Lower lobe of right lung (tissue), 2 donors: Measurements from ENCODE around the gene CHST7. TPM values are rescaled to one million over a fixed set of nuclear protein-coding genes. Genes with fewer than 3 reads are reported as not detected.

Source experiments
- ATAC-seq, 2 donors: fragments of 200-7000 bp; cut with Tn5 transposase; one replicate each; pipeline ENCODE4 v1.9.1; 2020 to 2022; ENCODE audit warnings: mild to moderate bottlenecking in 2 of 2, moderate library complexity in 2 of 2
- DNase-seq: peaks from one replicate; pipeline ENCODE4 v3.0.0-alpha.2; 2020
- H3K27ac ChIP-seq: fragments of 200-600 bp; one replicate; pipeline ENCODE4 v1.8.0; 2022
- H3K27me3 ChIP-seq: fragments of 200-600 bp; one replicate; pipeline ENCODE4 v1.8.0; 2022; ENCODE audit warnings: low read depth
- H3K36me3 ChIP-seq: fragments of 200-600 bp; one replicate; pipeline ENCODE4 v1.8.0; 2022; ENCODE audit warnings: mild to moderate bottlenecking
- H3K4me1 ChIP-seq: fragments of 200-600 bp; one replicate; pipeline ENCODE4 v1.8.0; 2022
- H3K4me3 ChIP-seq: fragments of 200-600 bp; one replicate; pipeline ENCODE4 v1.8.0; 2022; ENCODE audit warnings: mild to moderate bottlenecking
- H3K9me3 ChIP-seq: fragments of 200-600 bp; one replicate; pipeline ENCODE4 v1.8.0; 2022
- intact Hi-C: fragments of 100-400 bp; cut with DNase I; formaldehyde crosslinking; loops from one replicate; pipeline ENCODE4 v1.11.0; 2022
- total RNA-seq: library from RNA; stranded (reverse); fragmentation: NEBNext Ultra II Directional; extraction: Animal tissue kit (Norgen Biotek cat#: 25700); gene quantifications from one replicate; pipeline ENCODE4 v1.2.1, GENCODE V29; 2021
- TF ChIP-seq, protein P1 (sequence below): fragments of 200-600 bp; IDR thresholded peaks from one replicate; pipeline ENCODE4 v1.8.0; 2022; ENCODE audit warnings: antibody characterized with exemption, mild to moderate bottlenecking
- donor health status: DM: no; HTN: yes; CAD: no; lungs with severe emphysema.

The CHST7 gene
- total RNA-seq, 1 donor from 2014 or later = 7.4 TPM

DNA sequence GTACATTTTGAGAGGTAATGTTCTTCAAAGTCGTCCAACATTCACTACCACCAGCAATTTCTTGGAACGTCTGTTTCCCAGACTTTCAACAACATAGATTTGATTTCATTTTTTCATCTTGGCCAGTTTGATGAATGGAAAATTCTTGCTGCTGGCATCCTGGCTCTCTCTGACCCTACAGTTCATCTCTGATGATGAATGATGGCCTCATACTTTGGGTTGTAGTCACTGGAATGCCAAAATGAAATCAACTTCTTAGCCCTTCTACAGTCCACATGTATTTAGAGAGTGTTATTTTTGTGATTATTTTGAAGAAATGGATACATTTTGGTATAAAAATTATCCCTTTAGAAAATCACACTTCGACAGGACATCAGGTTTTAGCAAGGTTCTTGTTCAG, 8.8 kb downstream of the CHST7 start:
- intact Hi-C loops = no loop called here
- Histone ChIP-seq H3K9me3 (no peaks in the 10 kb centered on the region), H3K27me3 (no peaks in the 10 kb centered on the region), H3K36me3 (no peaks in the 10 kb centered on the region), H3K27ac (peak overlapping the region; percentile 24), H3K4me3 (no peak overlapping the region), H3K4me1 (peaks cover 7% of the 10 kb centered on the region)
- TF ChIP-seq, protein P1, sequence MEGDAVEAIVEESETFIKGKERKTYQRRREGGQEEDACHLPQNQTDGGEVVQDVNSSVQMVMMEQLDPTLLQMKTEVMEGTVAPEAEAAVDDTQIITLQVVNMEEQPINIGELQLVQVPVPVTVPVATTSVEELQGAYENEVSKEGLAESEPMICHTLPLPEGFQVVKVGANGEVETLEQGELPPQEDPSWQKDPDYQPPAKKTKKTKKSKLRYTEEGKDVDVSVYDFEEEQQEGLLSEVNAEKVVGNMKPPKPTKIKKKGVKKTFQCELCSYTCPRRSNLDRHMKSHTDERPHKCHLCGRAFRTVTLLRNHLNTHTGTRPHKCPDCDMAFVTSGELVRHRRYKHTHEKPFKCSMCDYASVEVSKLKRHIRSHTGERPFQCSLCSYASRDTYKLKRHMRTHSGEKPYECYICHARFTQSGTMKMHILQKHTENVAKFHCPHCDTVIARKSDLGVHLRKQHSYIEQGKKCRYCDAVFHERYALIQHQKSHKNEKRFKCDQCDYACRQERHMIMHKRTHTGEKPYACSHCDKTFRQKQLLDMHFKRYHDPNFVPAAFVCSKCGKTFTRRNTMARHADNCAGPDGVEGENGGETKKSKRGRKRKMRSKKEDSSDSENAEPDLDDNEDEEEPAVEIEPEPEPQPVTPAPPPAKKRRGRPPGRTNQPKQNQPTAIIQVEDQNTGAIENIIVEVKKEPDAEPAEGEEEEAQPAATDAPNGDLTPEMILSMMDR = no peak
- DNase-seq (no peak), ATAC-seq (no peak)

DNA sequence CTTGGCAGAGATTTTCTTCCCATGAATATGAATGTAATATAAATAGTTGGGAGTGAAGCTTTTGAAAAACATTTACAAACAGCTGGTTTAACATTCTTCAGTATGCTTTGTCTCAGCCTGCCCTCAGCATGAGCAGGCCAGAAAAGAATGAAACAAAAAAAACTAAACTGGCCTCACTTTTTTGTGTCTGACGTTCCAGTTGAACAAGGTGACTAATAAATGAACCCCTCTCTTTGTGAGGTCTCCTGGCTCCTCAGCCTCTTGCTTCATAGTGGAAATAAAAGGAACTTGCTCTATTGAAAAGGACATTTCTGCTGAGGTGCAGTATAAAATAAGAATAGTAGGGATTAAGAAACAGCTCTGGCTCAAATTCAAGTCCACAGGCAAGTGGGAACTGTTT, 9.4 kb downstream of the CHST7 start:
- DNase-seq = no peak
- peak overlapping the region; percentile 24 for H3K27ac ChIP-seq

DNA sequence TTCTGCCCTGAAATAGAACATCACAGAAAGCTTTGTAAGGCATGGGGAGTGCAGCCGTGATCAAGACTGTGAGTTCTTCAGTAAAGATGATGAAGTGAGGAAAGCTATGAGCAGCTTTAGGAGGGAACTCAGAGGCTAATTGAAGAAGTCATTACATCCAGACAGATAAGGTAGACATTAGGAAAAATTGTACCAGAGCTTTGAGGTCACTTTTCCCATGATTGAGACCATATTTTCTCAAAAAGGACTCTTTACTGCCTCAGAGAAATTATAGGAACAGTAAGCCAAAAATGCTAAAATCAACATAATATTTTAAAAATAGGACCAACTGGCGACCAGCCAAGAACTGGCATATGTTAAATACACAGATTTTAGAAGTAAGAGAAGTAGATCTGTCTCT, 11.2 kb downstream of the CHST7 start:
- H3K4me1 ChIP-seq = peaks cover 31% of the 10 kb centered on the region
- no peak for DNase-seq
- intact Hi-C loops = no loop called here
- TF ChIP-seq, protein P1 = no peak
- no peaks in the 10 kb centered on the region for H3K36me3 ChIP-seq
- no peak overlapping the region for H3K27ac ChIP-seq
- no peak for ATAC-seq
- no peaks in the 10 kb centered on the region for H3K27me3 ChIP-seq
- H3K4me3 ChIP-seq = no peak overlapping the region
- no peaks in the 10 kb centered on the region for H3K9me3 ChIP-seq

More for the DNA sequence above, 9.4 kb downstream of the CHST7 start:
- TF ChIP-seq, protein P1 = no peak
- ATAC-seq = no peak
- Histone ChIP-seq H3K4me3 (no peak overlapping the region), H3K36me3 (no peaks in the 10 kb centered on the region), H3K9me3 (no peaks in the 10 kb centered on the region), H3K27me3 (no peaks in the 10 kb centered on the region), H3K4me1 (peaks cover 13% of the 10 kb centered on the region)
- intact Hi-C loops = no loop called here

DNA sequence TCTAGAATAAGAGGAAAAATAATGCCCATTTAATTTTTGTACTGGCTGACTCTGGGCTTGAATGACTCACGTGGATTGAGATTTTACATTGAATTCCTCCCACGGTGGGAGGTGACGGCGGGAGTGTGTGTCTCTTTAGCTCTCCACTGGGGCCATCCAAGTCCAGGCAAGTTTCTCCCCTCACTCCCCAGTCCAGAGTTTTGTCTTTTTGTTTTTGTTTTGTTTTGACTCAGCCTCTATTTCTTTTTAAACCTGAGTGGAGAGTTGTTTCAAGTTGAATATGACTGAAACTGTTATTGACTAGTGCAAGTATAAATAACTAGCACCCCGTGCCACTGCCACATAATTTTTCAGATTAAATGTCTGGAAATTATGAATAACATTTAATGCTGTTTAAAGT, 13.6 kb downstream of the CHST7 start:
- Histone ChIP-seq H3K27me3 (no peaks in the 10 kb centered on the region), H3K4me1 (peaks cover 32% of the 10 kb centered on the region), H3K4me3 (no peak overlapping the region), H3K27ac (no peak overlapping the region), H3K36me3 (no peaks in the 10 kb centered on the region), H3K9me3 (no peaks in the 10 kb centered on the region)
- intact Hi-C loops = no loop called here
- TF ChIP-seq, protein P1 = no peak
- DNase-seq = no peak
- ATAC-seq = no peak

DNA sequence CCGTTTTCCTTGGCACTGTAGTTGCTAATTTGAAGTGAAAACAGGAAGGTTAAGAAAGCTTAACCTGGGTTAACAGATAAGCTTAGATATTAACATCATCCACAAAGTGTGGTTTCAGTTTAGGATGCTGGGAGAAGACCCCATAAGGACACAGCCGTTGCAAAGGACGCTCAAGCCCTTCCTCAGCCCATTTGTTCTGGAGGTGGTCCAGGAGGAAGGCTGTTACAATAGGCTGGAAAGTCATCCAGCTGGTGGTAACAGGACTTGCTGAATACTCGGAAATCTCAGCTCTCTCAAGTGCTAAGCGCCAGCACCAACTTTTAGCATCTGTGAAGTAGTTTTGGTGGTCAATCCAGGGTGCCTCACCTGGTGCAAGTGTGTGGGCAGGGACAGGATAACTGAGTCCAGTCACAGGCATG, 14.2 kb downstream of the CHST7 start:
- TF ChIP-seq, protein P1 = no peak
- Histone ChIP-seq H3K4me1 (peaks cover 26% of the 10 kb centered on the region), H3K4me3 (no peak overlapping the region), H3K27me3 (no peaks in the 10 kb centered on the region), H3K27ac (peak overlapping the region; percentile 31), H3K36me3 (no peaks in the 10 kb centered on the region), H3K9me3 (no peaks in the 10 kb centered on the region)
- peak in 1 of 2 donors; percentile 35 for ATAC-seq
- intact Hi-C loops = no loop called here
- no peak for DNase-seq

DNA sequence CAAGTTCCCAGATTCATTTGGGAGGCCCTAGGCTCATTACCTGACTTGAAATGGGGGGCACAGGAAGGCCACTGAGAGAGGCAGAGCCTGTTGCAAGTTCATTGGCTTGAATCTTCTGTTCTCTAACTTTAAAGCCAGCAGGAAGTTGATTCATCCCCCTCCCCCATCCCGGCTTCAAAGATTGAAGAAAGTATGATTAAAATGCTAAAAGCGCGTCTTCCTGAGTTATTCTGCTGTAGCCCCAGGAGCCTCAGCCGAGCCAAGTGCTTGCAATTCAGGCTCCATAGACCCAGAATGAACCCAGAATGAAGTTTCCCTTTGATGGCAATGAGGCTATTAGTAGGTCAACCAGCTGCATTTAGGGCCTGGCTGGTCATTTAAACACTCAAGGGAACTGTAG, 14.7 kb downstream of the CHST7 start:
- no peaks in the 10 kb centered on the region for H3K9me3 ChIP-seq
- H3K4me3 ChIP-seq = no peak overlapping the region
- ATAC-seq (no peak), DNase-seq (no peak)
- TF ChIP-seq, protein P1 = no peak
- intact Hi-C loops = no loop called here
- no peaks in the 10 kb centered on the region for H3K27me3 ChIP-seq
- peak overlapping the region; percentile 31 for H3K27ac ChIP-seq
- no peaks in the 10 kb centered on the region for H3K36me3 ChIP-seq
- peaks cover 26% of the 10 kb centered on the region for H3K4me1 ChIP-seq
